GM12874 (cell line): ENCODE measurements around the gene CDCA7L.

Source experiments
- TF ChIP-seq, protein P1 (sequence below): IDR thresholded peaks from 2 replicates; pipeline ENCODE4 v1.5.1; 2011; ENCODE audit warnings: low read depth, mild to moderate bottlenecking, control low read depth, low read length, moderate library complexity; ENCODE audit not compliant: insufficient read depth

The CDCA7L gene

DNA sequence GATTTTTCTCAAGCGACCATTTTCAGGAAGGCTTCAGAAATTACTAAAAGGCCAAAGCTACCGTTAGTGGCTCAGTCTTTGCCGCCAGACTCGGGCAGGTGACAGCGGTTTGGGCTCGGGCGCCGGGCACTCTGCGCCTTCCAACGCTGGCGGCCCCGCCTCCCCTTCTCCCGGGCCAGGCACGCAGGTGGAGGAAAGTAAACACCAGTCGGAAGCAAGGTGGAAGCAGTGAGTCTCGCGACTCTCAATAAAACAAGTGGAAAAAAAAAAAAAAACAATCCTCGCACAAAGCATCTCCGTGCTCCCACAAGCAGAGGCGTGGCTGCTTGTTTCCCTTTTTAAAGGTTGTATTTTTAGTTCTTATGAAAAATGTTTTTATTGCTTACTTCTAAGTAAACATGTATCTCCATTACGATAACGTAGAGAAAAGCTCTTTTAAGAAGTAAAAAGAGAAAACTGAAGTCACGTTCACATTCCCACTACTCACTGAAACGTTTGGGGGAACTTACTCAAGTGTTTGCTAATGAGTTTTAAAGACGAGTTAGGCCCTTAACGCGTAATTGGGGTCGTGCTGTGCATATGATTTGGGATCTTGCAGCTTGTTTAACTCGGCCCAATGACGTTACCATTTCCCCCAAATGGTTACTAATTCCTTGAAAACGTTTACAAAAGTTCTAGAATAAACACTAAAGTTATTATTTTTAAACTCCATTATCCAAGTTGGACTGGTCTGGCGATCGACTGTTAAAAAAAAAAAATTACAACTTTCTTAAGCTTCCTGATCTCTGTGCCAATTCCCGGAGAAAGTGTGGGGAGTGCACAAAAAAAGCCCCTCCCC, 864 bp downstream of the CDCA7L start:
- TF ChIP-seq, protein P1, sequence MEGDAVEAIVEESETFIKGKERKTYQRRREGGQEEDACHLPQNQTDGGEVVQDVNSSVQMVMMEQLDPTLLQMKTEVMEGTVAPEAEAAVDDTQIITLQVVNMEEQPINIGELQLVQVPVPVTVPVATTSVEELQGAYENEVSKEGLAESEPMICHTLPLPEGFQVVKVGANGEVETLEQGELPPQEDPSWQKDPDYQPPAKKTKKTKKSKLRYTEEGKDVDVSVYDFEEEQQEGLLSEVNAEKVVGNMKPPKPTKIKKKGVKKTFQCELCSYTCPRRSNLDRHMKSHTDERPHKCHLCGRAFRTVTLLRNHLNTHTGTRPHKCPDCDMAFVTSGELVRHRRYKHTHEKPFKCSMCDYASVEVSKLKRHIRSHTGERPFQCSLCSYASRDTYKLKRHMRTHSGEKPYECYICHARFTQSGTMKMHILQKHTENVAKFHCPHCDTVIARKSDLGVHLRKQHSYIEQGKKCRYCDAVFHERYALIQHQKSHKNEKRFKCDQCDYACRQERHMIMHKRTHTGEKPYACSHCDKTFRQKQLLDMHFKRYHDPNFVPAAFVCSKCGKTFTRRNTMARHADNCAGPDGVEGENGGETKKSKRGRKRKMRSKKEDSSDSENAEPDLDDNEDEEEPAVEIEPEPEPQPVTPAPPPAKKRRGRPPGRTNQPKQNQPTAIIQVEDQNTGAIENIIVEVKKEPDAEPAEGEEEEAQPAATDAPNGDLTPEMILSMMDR = no peak

DNA sequence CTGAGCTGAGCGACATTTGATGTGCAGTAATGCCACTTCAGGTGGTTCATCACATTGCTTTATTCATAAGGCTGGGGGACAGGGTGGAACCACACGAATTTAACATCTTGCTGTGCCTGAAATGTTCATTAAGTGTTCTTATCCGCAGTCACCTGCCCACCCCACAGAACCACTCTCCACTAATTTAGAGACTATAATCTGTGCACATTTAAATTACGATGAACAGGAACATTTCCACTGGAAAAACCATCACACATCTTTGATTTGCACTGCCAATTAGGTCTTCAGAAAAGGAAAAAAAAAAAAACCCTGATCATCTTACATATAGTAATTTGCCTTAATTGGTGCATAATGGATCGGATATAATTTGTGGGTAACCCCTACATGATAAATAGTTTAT, 2.3 kb downstream of the CDCA7L start:
- TF ChIP-seq, protein P1 = no peak

DNA sequence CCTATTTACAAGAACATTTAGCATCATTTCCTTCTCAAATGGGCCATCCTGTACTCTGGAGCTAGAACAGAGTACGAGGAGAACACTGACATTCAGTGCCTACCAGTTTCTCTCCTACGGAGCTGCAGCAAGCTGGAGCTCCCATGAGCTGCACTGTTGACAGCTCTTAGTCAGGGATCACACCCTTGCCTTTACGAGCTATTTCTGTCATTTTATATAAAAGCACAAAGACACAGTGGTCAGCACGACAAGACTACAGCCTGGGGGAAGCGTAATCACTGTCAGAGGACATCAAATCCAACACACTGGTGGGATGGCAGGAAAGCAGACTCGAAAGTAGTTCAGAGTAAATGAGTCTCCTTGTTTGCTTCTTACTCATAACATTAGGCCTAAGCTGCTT, 2.7 kb downstream of the CDCA7L start:
- TF ChIP-seq, protein P1 = no peak

DNA sequence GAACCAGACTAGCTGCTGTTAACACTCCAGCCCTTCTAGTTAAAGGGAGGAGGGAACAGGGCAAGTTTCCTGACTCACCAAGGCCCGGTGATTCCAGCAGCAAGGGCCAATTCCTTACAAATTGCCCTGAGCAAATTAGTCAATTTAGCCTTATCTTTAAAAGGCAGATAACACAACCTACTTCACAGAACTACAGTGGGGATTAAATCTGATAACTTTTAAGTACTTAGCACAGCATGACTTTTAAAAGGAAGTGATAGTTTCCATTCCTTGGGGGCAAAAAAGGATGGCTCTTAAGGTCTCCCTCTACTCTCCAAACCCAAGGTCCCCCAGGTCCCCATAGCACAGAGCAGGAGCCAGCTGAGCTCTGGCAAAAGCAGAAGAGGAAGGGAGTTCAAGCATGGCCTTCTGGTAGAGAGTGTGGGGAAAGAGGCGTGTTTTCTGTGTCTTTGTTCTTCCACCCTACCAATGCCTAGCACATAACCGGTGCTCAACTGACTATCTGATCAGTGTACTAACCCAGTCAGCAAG, 4.0 kb downstream of the CDCA7L start:
- TF ChIP-seq, protein P1 = no peak

DNA sequence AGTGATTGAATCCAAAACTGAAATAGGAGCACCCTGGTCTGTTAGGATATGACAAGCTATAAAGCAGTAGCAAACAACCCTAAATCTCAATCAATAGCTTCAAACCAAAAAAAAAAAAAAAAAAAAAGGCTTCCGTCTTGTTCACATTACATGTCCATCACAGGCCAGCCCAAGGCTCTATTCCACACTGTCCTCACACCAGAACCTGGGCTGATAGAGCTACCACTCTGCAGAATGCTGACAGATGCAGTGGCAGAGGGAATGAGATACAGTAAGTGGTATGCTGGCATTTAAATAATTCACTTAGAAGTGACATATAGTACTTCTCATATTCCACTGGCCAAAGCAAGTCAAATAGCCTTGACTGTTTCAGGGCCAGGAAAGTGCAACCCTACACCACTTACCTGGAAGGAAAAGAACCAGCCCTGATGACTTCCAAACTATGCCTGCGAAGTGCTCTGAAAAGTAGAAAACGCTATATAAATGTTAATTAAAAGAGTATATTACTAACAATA, 5.8 kb downstream of the CDCA7L start:
- TF ChIP-seq, protein P1 = no peak

DNA sequence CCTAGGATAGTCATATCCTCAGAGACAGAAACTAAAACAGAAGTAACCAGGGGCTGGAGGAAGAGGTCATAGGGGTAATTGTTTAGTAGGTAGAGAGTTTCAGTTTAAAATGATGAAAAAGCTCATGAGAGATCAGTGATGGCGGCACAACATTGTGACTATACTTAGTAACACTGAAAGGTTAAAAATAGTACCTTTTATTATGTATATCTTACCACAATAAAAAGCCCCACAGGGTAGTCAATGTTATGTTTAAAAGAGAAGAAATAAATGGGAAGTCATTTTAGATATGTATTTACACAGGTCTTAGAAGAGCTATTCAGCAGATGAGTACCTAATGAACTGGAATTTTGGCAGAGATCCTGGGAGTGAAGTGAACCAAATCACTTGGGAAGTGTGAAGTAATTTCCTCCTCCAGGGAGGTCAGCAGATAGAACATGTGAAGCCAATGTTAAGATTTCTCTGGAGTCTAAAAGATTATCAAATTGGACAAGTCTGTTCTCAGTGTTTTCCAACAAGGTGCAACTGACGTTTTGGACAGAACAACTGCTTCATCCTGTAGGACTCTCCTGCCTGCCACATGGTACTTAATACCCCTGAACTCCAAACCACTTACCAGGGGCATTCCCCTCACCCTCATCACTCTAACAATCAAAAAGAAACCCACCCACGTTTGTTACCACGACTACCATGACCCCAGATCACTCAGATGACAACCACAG, 6.4 kb downstream of the CDCA7L start:
- TF ChIP-seq, protein P1 = no peak

DNA sequence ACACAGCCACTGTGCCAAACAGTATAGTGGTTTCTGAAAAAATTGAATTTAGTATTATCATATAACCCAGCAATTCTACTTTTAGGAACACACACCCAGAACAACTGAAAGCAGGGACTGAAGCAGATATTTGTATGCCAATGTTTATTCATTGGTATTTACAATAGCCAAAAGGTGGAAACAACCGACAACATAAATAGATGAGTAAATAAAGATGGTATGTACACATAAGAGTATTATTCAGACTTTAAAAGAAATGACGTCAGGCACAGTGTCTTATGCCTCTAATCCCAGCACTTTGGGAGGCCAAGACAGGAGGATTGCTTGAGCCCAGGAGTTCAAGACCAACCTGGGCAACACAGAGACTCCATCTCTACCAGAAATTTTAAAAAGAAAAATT, 7.2 kb downstream of the CDCA7L start:
- TF ChIP-seq, protein P1 = no peak
